Measurements from ENCODE around the gene DGKG. TPM values are rescaled to one million over a fixed set of nuclear protein-coding genes. Genes with fewer than 3 reads are reported as not detected.

The DGKG gene
- total RNA-seq, 2 donors from 2014 or later = 0.17 to 0.64 TPM

- Histone ChIP-seq H3K4me3 (no peak overlapping the region), H3K27ac (no peak overlapping the region), H3K9ac (ENCODE audit: low read depth in 2 of 2, low read length in 2 of 2) (no peak overlapping the region), H3K4me1 (no peaks in the 10 kb centered on the region), H3K27me3 (no peaks in the 10 kb centered on the region), H3K9me3 (no peaks in the 10 kb centered on the region), H3K36me3 (no peaks in the 10 kb centered on the region)
- no peak for DNase-seq
- intact Hi-C loops (cut with DNase I) = no loop called here
- TF ChIP-seq CTCF (IDR thresholded peaks at IDR 0.05) = no peak
These were observed 212.6 kb downstream of the DGKG start for GRCh38 chr3:186149319-186149960.

- Histone ChIP-seq H3K9me3 (no peaks in the 10 kb centered on the region), H3K27ac (no peak overlapping the region), H3K9ac (ENCODE audit: low read depth in 2 of 2, low read length in 2 of 2) (no peak overlapping the region), H3K4me3 (no peak overlapping the region), H3K4me1 (no peaks in the 10 kb centered on the region), H3K27me3 (no peaks in the 10 kb centered on the region), H3K36me3 (no peaks in the 10 kb centered on the region)
- no peak for DNase-seq
- TF ChIP-seq CTCF (IDR thresholded peaks at IDR 0.05) = no peak
- intact Hi-C loops (cut with DNase I) = no loop called here
These were observed 217.8 kb downstream of the DGKG start for GRCh38 chr3:186144257-186144656.

- H3K27ac ChIP-seq = no peak overlapping the region
- TF ChIP-seq CTCF (IDR thresholded peaks at IDR 0.05) = no peak
- no peak overlapping the region for H3K4me3 ChIP-seq
- no peaks in the 10 kb centered on the region for H3K9me3 ChIP-seq
- DNase-seq = no peak
- H3K9ac ChIP-seq (ENCODE audit: low read depth in 2 of 2, low read length in 2 of 2) = no peak overlapping the region
- intact Hi-C loops (cut with DNase I) = no loop called here
- no peaks in the 10 kb centered on the region for H3K27me3 ChIP-seq
- no peaks in the 10 kb centered on the region for H3K4me1 ChIP-seq
- H3K36me3 ChIP-seq = no peaks in the 10 kb centered on the region
These were observed 218.8 kb downstream of the DGKG start for GRCh38 chr3:186143250-186143649.

- Histone ChIP-seq H3K9me3 (no peaks in the 10 kb centered on the region), H3K27ac (no peak overlapping the region), H3K36me3 (no peaks in the 10 kb centered on the region), H3K9ac (ENCODE audit: low read depth in 2 of 2, low read length in 2 of 2) (no peak overlapping the region), H3K4me3 (no peak overlapping the region), H3K4me1 (no peaks in the 10 kb centered on the region), H3K27me3 (no peaks in the 10 kb centered on the region)
- DNase-seq = no peak
- intact Hi-C loops (cut with DNase I) = no loop called here
- TF ChIP-seq CTCF (IDR thresholded peaks at IDR 0.05) = no peak
These were observed 219.6 kb downstream of the DGKG start for GRCh38 chr3:186142393-186142932.

- no peaks in the 10 kb centered on the region for H3K36me3 ChIP-seq
- no peaks in the 10 kb centered on the region for H3K4me1 ChIP-seq
- H3K4me3 ChIP-seq = no peak overlapping the region
- no peaks in the 10 kb centered on the region for H3K9me3 ChIP-seq
- DNase-seq = no peak
- H3K9ac ChIP-seq (ENCODE audit: low read depth in 2 of 2, low read length in 2 of 2) = no peak overlapping the region
- H3K27me3 ChIP-seq = no peaks in the 10 kb centered on the region
- no peak for TF ChIP-seq CTCF (IDR thresholded peaks at IDR 0.05)
- intact Hi-C loops (cut with DNase I) = no loop called here
- no peak overlapping the region for H3K27ac ChIP-seq
These were observed 220.2 kb downstream of the DGKG start for GRCh38 chr3:186141790-186142189.
